HG02610 (cell line): ENCODE data around the gene MCC.

Experiments
- ATAC-seq: cut with Tn5 transposase; IDR thresholded peaks from one replicate; pipeline ENCODE4 v1.9.1; 2021; ENCODE audit warnings: mild to moderate bottlenecking, moderate library complexity; ENCODE audit not compliant: unreplicated experiment

MCC gene

GRCh38 chr5:113487781-113488644, at the start of gene MCC:
Gene MCC (minus strand): TSS chr5:113488453.
- peak; percentile 25 for ATAC-seq

GRCh38 chr5:113531481-113532159, 43.4 kb upstream of the MCC start:
- ATAC-seq, result no peak

- ATAC-seq, result no peak
These were observed 39.5 kb upstream of the MCC start for GRCh38 chr5:113527746-113528145.

GRCh38 chr5:113526421-113526820, 38.2 kb upstream of the MCC start:
- no peak for ATAC-seq

- peak; percentile 62 for ATAC-seq
These were observed 36.7 kb upstream of the MCC start for GRCh38 chr5:113524927-113525326.

- no peak for ATAC-seq
These were observed 34.9 kb upstream of the MCC start for GRCh38 chr5:113523168-113523567.

- ATAC-seq, result no peak
These were observed 32.6 kb upstream of the MCC start for GRCh38 chr5:113520899-113521298.

- ATAC-seq, result peak; percentile 86
These were observed 32.2 kb upstream of the MCC start for GRCh38 chr5:113520429-113520828.

- ATAC-seq, result no peak
These were observed 31.2 kb upstream of the MCC start for GRCh38 chr5:113519412-113519811.

- no peak for ATAC-seq
These were observed 30.6 kb upstream of the MCC start for GRCh38 chr5:113518884-113519283.

- no peak for ATAC-seq
These were observed 26.0 kb upstream of the MCC start for GRCh38 chr5:113514289-113514635.

GRCh38 chr5:113513384-113514288, 25.4 kb upstream of the MCC start, which contains the start of gene YTHDC2:
Gene YTHDC2 (plus strand): TSS chr5:113513694. CDS start chr5:113513896, 202 bp downstream.
- ATAC-seq, result peak; percentile 99

- no peak for ATAC-seq
These were observed 24.1 kb upstream of the MCC start for GRCh38 chr5:113512341-113512740.

GRCh38 chr5:113510836-113511451, 22.7 kb upstream of the MCC start:
- ATAC-seq, result no peak

- ATAC-seq, result no peak
These were observed 20.5 kb upstream of the MCC start for GRCh38 chr5:113508756-113509155.

- ATAC-seq, result no peak
These were observed 19.3 kb upstream of the MCC start for GRCh38 chr5:113507601-113508000.

- no peak for ATAC-seq
These were observed 16.9 kb upstream of the MCC start for GRCh38 chr5:113505181-113505580.

GRCh38 chr5:113503146-113503545, 14.9 kb upstream of the MCC start:
- ATAC-seq, result no peak

GRCh38 chr5:113502073-113502472, 13.8 kb upstream of the MCC start:
- no peak for ATAC-seq

GRCh38 chr5:113495422-113495841, 7.2 kb upstream of the MCC start:
- no peak for ATAC-seq

GRCh38 chr5:113493446-113493845, 5.2 kb upstream of the MCC start:
- no peak for ATAC-seq
